Mucosa of rectum (tissue), 2 donors: Measurements from ENCODE around the gene TALDO1.

Source experiments
- H3K27ac ChIP-seq, 2 donors: one replicate each; pipeline ENCODE4 v1.7.0; 2013; ENCODE audit warnings: inconsistent platforms in 2 of 2, low read depth in 2 of 2, low read length in 2 of 2
- H3K27me3 ChIP-seq, 2 donors: one replicate each; pipeline ENCODE4 v1.7.0; 2013; ENCODE audit warnings: low read length in 2 of 2; ENCODE audit not compliant: control insufficient read depth in 2 of 2, insufficient read depth in 2 of 2
- H3K36me3 ChIP-seq, 2 donors: one replicate each; pipeline ENCODE4 v1.7.0; 2013; ENCODE audit warnings: low read length in 2 of 2; ENCODE audit not compliant: control insufficient read depth in 2 of 2, insufficient read depth in 2 of 2
- H3K4me1 ChIP-seq, 2 donors: one replicate each; pipeline ENCODE4 v1.7.0; 2013; ENCODE audit warnings: low read length in 2 of 2, mild to moderate bottlenecking in 1 of 2; ENCODE audit not compliant: control insufficient read depth in 2 of 2, insufficient read depth in 2 of 2
- H3K4me3 ChIP-seq, 2 donors: one replicate each; pipeline ENCODE4 v1.7.0; 2013; ENCODE audit warnings: low read length in 2 of 2
- H3K9ac ChIP-seq, 2 donors: one replicate each; pipeline ENCODE4 v1.7.0; 2013; ENCODE audit warnings: low read length in 2 of 2, low read depth in 1 of 2, mild to moderate bottlenecking in 1 of 2
- H3K9me3 ChIP-seq, 2 donors: one replicate each; pipeline ENCODE4 v1.7.0; 2013; ENCODE audit warnings: low read length in 2 of 2; ENCODE audit not compliant: control insufficient read depth in 2 of 2
- donor health status: healthy.
- donor health status: Normal muscosa, but diverticular disease.

TALDO1 gene

DNA sequence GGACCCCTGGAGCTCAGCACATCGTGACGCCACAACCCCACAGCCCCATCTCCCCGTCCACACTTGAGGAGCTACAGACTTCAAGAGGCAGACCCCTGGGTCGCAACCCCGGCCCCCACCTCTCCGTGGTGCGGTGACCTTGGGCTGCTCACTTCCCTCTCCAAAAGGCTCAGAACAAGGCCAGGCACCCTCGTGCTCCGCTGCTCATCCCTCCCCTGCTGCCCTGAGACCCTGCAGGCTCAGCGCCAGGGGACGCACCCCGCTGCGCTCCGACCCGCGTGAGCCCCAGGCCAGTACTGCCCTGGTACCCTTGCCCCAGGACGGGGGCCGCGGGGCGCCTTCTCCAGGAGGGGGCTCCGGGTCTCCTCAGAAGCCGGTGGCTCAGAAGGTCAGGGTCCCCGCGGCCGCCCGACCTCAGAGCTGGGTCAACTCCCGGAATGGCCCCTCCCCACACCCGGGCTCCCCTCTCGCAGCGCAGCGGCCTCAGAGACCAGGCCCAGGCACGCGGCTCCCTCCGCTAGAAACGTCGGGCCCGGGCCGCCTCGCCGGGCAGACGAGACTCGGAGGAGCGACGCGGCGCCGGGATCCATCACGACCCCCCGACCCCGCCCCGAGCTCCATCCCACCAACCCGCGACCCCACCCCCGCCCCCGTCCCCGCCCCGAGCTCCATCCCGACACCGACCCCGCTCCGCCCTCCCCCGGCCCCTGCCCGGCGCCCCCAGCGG lies 29.5 kb downstream of the TALDO1 start:
- H3K27ac ChIP-seq: peak overlapping the region; percentile 52 to 58
- H3K36me3 ChIP-seq: peaks cover 10 to 11% of the 10 kb centered on the region in 2 donors
- H3K4me1 ChIP-seq: peaks cover 14 to 21% of the 10 kb centered on the region in 2 donors

DNA sequence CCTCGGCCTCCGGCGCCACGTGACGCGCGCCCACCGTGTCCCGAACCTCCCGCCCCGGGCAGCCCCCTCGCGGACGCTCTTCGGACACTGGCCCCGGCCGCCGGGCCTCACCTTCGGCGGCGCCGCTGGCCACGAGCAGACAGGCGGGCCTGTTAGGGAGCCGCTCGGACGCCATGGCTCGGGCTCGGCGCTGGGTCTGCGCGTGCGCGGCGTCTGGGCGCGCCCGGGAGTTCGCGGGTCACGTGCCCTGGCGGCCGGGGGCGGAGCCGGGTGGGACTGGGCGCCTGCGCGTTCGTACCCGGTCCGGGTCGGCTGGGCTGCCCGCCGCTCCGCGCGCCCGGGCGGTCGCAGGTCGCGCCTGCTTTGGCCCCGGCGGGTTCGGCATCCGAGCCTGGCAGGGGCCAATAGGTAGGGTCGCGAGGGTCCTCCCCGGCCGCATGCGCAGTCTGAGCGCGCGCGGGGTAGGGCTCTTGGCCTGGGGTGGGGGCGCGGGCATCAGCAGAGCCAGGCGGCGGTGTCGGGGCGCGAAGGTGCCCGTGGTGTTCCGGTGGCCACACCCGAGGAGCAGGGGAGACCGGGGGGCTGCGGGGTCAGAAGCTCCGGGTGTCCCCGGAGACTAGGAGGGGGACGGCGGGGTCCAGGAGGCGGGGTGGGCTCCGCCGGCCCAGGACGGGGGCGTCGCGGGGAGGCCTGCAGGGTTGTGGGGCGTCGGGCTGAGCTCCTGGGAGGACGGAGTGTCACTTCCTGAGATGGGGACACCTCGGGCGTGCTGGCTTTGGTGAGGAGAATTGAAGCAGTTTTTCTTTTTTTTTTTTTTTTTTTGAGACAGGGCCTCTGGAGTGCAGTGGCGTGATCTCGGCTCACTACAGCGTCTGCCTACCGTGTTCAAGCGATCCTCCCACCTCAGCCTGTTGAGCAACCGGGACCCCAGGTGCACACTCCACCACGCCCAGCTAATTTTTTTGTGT lies 30.3 kb downstream of the TALDO1 start, which contains the start of gene GATD1:
Gene GATD1 (minus strand): TSS at position 200 of the 968 bp plus-strand sequence. CDS start 25 bp downstream, at position 175.
- Histone ChIP-seq H3K27me3 (no peaks in the 10 kb centered on the region), H3K27ac (peak within 1 kb of the TSS; percentile 61 to 67), H3K9ac (peak within 1 kb of the TSS; percentile 66 to 91), H3K36me3 (peaks cover 9 to 10% of the 10 kb centered on the region in 2 donors), H3K4me3 (peak within 1 kb of the TSS; percentile 74 to 80), H3K4me1 (peaks cover 14 to 21% of the 10 kb centered on the region in 2 donors), H3K9me3 (no peaks in the 10 kb centered on the region)

More for the DNA sequence above, 29.5 kb downstream of the TALDO1 start:
- Histone ChIP-seq H3K4me3 (peak overlapping the region; percentile 74 to 80), H3K27me3 (no peaks in the 10 kb centered on the region), H3K9me3 (no peaks in the 10 kb centered on the region), H3K9ac (peak overlapping the region; percentile 66 to 91)

DNA sequence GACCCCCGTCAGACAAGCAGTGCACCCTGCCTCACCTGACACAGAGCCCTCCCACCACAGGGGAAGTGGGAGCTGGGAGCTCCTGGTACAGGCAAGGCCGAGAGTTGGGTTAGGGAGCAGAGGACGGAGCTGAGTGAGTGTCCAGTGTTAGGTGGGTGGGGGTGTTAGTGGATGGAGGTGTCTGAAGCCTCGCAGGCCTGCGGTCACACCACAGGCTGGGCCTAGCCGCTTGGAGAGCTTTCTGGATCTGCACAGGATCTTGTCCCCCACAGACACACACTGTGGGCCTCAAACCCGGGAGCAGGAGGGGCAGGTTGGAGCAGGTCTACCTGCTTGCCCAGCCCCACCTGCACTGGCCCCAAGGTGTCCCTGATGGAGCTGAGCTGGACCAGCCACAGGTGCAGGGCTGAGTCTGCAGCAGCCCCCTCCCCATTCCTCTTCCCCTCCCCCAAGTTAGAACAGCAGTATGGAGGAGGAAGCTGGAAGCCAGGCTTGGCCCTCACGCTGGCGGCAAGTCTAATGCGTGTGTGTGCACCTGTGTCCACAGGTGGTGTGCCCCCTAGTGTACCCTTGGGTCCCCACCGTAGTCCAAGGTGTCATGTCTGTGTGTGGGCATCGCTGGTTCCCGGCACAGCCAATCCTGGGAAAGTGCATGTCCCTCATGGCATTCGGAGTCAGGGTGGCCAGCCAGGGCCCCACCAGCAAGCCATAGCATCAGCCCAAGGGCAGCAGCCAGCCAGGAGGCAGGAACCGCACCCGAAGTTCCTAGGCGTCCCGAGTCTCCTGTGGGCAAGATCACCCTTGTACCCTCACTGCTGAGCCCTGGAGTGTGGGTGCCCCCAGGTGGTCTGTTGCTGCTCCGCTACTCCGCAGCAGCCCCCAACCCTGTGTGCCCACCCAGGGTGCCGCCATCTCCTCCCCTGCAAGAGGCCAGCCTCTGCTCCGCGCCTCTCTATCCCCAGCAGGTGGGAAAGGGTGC lies 32.0 kb downstream of the TALDO1 start:
- no peak overlapping the region for H3K27ac ChIP-seq
- H3K36me3 ChIP-seq: no peaks in the 10 kb centered on the region
- H3K9ac ChIP-seq: no peak overlapping the region
- H3K4me3 ChIP-seq: no peak overlapping the region
- H3K27me3 ChIP-seq: no peaks in the 10 kb centered on the region
- peaks cover 17 to 23% of the 10 kb centered on the region in 2 donors for H3K4me1 ChIP-seq
- no peaks in the 10 kb centered on the region for H3K9me3 ChIP-seq

DNA sequence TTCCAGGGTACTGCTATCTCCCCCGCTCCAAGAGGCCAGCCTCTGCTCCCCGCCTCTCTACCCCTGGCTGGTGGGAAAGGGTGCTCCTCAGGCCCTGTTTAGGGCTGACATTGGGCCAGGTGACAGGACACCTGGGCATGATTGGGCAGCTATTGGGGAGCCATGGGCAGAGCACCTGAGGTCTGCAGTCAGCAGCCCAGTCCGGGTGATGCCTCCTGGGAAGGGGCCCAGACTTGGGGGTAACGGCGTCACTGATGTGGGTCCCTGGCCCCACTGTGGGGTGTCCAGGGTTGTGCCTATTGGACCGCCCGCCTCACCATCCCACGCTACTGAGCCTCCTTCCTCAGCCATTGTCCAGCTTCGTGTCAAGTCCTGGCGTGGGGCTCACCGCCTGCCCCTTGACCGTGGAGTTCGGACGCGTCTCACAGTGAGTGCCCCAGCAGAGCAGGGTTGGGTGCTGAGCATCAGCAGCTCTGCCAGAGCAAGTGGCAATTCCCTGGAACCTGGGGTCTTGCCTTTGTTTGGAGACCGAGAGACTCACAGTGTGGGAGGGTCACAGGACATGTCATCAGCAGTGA lies 32.8 kb downstream of the TALDO1 start:
- H3K4me1 ChIP-seq: peaks cover 17 to 21% of the 10 kb centered on the region in 2 donors

DNA sequence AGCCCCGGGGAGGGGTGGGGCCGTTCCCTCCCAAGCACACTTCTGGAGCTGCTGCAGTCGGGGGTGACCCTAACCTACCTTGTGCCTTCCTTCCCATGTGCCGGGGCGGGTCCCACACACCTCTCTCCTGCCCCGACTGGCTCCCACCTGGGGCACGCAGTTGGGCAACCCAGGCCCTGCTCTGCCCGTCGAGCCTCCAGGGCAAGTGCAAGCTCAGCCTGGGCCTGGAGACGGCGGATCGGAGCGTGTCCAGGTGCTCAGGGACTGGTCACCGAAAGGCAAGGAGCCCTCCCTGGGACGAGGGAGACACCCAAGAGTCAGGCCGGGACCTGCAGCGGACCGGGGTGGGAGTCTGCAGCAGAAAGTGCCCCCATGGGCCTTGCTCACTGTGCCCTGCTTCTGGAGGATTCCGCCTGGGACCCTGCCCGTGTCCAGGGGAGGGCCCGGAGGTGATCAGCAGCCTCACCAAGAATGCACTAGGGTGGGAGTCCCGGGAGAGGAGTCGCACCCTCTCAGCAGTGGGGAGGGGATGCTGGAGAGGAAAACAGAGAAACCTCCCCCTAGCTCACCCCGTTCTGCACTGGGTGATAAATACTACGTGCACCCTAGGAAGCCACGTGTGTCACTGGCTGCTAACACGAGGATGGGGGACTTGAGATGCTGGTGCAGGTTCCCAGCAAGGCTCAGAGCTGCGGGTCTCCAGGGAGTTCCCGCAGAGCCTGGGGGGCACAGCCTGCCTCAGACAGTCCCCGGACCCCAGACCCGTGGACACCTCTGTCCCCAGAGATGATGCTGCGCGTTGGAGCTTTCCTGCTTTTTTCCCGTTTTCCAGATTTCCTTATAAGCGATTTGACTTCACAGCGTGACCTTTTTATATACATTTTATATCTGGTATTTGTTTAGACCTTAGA lies 35.3 kb downstream of the TALDO1 start:
- Histone ChIP-seq H3K27me3 (no peaks in the 10 kb centered on the region), H3K9me3 (no peaks in the 10 kb centered on the region), H3K36me3 (no peaks in the 10 kb centered on the region), H3K27ac (no peak overlapping the region), H3K9ac (no peak overlapping the region), H3K4me1 (peaks cover 8 to 10% of the 10 kb centered on the region in 2 donors), H3K4me3 (no peak overlapping the region)

More for the DNA sequence above, 32.8 kb downstream of the TALDO1 start:
- H3K9ac ChIP-seq: no peak overlapping the region
- no peak overlapping the region for H3K27ac ChIP-seq
- H3K36me3 ChIP-seq: no peaks in the 10 kb centered on the region
- H3K4me3 ChIP-seq: no peak overlapping the region
- no peaks in the 10 kb centered on the region for H3K27me3 ChIP-seq
- H3K9me3 ChIP-seq: no peaks in the 10 kb centered on the region

- H3K9ac ChIP-seq: no peak overlapping the region
- no peaks in the 10 kb centered on the region for H3K9me3 ChIP-seq
- peaks cover 2 to 3% of the 10 kb centered on the region in 2 donors for H3K4me1 ChIP-seq
- no peaks in the 10 kb centered on the region for H3K36me3 ChIP-seq
- no peak overlapping the region for H3K27ac ChIP-seq
- H3K27me3 ChIP-seq: no peaks in the 10 kb centered on the region
- H3K4me3 ChIP-seq: no peak overlapping the region
These were observed 36.3 kb downstream of the TALDO1 start for GRCh38 chr11:783581-784015.

- H3K9ac ChIP-seq: no peak overlapping the region
- peaks cover 2 to 3% of the 10 kb centered on the region in 2 donors for H3K4me1 ChIP-seq
These were observed 39.2 kb downstream of the TALDO1 start for GRCh38 chr11:786235-787083.

GRCh38 chr11:787084-787675 lies 39.9 kb downstream of the TALDO1 start:
- H3K36me3 ChIP-seq: no peaks in the 10 kb centered on the region
- no peak overlapping the region for H3K27ac ChIP-seq
- H3K9ac ChIP-seq: no peak overlapping the region
- peaks cover 2 to 3% of the 10 kb centered on the region in 2 donors for H3K4me1 ChIP-seq
- H3K27me3 ChIP-seq: peaks cover 0 to 7% of the 10 kb centered on the region in 2 donors
- no peaks in the 10 kb centered on the region for H3K9me3 ChIP-seq
- no peak overlapping the region for H3K4me3 ChIP-seq

More at GRCh38 chr11:786235-787083, 39.2 kb downstream of the TALDO1 start:
- Histone ChIP-seq H3K4me3 (no peak overlapping the region), H3K27ac (no peak overlapping the region), H3K9me3 (no peaks in the 10 kb centered on the region), H3K27me3 (peaks cover 0 to 7% of the 10 kb centered on the region in 2 donors), H3K36me3 (no peaks in the 10 kb centered on the region)
